CD4-positive, alpha-beta T cell treated with Interleukin-6 at 100 ng/mL for 8 hours (primary cell): Measurements from ENCODE around the gene RHO.

Source experiments
- DNase-seq: peaks from one replicate; pipeline ENCODE4 v3.0.0-alpha.2; 2020; ENCODE audit warnings: mixed read lengths, low spot score

The RHO gene

GRCh38 chr3:129577366-129577765 is 48.9 kb downstream of the RHO start:
- DNase-seq = no peak

- no peak for DNase-seq
Measured at GRCh38 chr3:129577925-129578786, 49.7 kb downstream of the RHO start.

- no peak for DNase-seq
Measured at GRCh38 chr3:129579991-129580390, 51.6 kb downstream of the RHO start.

DNA sequence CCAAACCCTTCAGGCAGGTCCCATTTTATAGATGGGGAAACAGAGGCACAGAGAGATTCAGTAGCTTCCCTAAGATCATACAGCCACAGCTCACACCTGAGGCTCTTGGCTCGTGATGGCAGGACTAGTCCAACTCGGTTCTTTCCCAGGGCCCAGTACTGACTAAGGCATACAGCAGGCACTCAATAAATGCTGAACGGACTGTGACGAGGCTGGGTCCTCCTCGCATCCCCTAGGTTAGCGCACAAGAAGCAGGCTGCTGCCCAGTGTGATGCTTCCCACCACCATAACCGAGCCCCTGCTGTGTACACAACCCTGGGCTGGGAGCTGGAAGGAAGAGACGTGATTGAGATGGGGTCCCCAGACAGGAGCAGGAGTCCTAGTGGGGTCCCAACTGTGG is 53.2 kb downstream of the RHO start:
- no peak for DNase-seq

DNA sequence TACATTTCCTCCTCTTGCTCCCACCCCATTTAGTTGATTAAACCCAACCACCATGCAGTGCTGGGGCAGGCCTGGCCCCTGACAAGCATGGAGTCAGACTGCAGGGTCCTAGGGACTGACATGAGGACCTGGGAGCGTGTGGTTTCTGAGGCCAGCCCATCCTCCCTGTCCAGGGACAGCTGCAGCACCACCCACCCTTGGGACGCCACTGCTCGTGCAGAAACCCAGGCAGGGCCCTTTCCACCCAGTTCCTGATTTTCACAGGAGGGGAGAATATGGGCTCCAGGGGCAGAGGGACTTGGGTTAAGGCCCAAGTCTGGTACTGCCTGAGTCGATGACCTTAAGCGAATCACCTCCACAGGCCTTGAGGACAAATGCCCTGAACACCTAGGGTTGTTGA is 54.4 kb downstream of the RHO start:
- DNase-seq = no peak

DNA sequence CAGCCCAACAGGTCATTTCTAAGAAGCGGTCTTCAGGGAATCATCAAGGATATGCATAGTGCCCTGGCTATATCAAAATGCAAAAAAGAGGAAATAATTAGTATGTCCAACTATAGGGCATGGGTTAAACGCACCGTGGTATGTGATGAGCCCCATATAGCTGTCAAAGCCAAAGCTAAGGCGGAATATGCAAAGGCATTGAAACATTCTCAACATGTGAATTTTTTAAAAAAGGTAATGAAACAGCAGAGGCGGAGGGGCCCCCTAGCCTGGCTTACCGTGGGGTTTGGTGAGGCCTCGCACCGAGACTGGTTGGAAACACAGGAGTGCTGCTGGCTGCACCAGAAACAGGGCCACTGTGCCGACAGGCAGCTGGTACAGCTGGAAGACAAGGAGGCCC is 54.9 kb downstream of the RHO start:
- no peak for DNase-seq

DNA sequence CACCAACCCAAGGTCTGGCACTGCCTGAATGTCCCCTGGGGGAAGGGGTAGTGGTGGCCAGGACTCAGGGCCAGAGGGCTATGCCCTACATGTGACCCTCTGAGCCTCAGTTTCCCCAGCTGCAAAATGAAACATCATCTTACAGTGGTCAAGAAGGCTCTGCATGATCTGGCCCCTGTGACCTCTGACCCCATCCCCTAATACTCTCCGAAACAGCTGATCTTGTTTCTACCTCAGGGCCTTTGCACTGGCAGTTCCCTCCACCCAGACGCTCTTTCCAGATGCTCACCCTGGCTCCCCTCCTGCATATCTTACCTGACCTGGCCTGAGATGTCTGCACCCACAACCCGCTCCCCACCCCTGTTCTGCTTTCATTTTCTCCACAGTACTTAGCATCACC is 56.2 kb downstream of the RHO start:
- DNase-seq = no peak
